BE2C (cell line): Measurements from ENCODE around the gene FAM53B.

Experiments used
- DNase-seq: peaks from one replicate; pipeline ENCODE4 v3.0.0-alpha.2; 2020
- H3K27me3 ChIP-seq: fragments of 250-450 bp; sonication (Bioruptor Pico); 2 replicates; pipeline ENCODE4 v1.5.1; 2020; ENCODE audit warnings: mild to moderate bottlenecking
- H3K36me3 ChIP-seq: fragments of 250-450 bp; sonication (Bioruptor Pico); 2 replicates; pipeline ENCODE4 v1.5.1; 2020; ENCODE audit warnings: mild to moderate bottlenecking
- H3K4me1 ChIP-seq: fragments of 250-450 bp; sonication (Bioruptor Pico); 2 replicates; pipeline ENCODE4 v1.5.1; 2020
- H3K4me3 ChIP-seq: 2 replicates; pipeline ENCODE4 v1.5.1; 2011; ENCODE audit warnings: low read depth, low read length
- H3K9me3 ChIP-seq: fragments of 250-450 bp; sonication (Bioruptor Pico); 2 replicates; pipeline ENCODE4 v1.5.1; 2020
- TF ChIP-seq, protein P1 (sequence below): IDR thresholded peaks from 2 replicates; pipeline ENCODE4 v1.5.1; 2012; ENCODE audit warnings: mild to moderate bottlenecking, low read depth, low read length

The FAM53B gene

DNA sequence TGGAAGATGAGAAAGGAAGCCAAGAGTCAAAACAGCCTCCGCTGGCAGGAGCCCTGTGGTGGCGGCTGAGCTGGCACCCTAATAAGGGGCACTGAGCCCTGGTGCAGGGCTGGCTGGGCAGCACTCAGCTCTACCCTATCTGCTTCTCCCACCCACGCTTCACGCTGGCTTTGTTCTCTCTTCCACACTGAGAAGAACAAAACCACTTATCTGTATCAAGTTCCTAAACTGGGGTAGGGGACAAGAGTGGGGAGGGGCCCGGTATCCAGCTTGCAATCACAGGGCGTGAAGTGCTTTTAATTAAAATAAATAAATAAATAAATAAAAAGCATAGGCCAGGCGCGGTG lies 52.1 kb downstream of the FAM53B start:
- H3K36me3 ChIP-seq: peaks cover 25% of the 10 kb centered on the region
- no peak overlapping the region for H3K4me3 ChIP-seq
- H3K27me3 ChIP-seq: no peaks in the 10 kb centered on the region
- DNase-seq: no peak
- H3K9me3 ChIP-seq: no peaks in the 10 kb centered on the region
- TF ChIP-seq, protein P1, sequence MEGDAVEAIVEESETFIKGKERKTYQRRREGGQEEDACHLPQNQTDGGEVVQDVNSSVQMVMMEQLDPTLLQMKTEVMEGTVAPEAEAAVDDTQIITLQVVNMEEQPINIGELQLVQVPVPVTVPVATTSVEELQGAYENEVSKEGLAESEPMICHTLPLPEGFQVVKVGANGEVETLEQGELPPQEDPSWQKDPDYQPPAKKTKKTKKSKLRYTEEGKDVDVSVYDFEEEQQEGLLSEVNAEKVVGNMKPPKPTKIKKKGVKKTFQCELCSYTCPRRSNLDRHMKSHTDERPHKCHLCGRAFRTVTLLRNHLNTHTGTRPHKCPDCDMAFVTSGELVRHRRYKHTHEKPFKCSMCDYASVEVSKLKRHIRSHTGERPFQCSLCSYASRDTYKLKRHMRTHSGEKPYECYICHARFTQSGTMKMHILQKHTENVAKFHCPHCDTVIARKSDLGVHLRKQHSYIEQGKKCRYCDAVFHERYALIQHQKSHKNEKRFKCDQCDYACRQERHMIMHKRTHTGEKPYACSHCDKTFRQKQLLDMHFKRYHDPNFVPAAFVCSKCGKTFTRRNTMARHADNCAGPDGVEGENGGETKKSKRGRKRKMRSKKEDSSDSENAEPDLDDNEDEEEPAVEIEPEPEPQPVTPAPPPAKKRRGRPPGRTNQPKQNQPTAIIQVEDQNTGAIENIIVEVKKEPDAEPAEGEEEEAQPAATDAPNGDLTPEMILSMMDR: no peak
- peaks cover 3% of the 10 kb centered on the region; the same call in 1 of the 2 replicates for H3K4me1 ChIP-seq

DNA sequence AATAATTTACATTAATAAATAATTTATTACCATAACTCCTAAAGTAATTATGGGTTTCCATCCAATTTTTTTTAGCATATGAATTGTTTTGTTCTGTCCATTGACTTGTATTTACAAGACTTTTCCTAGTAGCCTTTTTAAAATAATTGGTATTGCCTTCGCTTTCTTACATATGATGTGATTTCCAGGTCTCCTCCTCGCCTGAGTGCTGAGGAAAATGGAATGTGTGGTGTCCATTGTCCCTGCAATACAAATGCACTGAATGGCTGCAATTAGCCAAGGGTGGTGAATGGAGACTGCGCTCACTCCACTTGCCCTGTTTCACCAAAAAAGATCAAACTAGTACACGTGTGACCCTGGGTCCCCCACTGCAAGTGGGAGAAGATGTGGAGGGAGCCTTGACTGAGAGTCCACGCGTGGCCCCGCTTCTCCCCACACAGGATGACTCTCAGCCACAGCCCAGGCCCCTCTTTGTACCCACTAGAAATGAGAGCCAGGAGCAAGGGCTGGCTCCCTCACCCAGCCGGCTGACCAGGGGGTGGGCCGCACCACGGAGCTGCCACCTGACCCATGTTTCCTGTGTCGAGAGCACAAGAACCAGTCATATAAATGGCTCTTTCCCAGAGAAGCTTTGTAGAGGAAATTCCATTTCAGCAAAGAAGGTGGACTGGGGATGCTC lies 52.6 kb downstream of the FAM53B start:
- Histone ChIP-seq H3K9me3 (no peaks in the 10 kb centered on the region), H3K4me3 (no peak overlapping the region), H3K27me3 (no peaks in the 10 kb centered on the region), H3K36me3 (peaks cover 25% of the 10 kb centered on the region), H3K4me1 (peaks cover 3% of the 10 kb centered on the region; the same call in 1 of the 2 replicates)
- DNase-seq: no peak
- TF ChIP-seq, protein P1: no peak

DNA sequence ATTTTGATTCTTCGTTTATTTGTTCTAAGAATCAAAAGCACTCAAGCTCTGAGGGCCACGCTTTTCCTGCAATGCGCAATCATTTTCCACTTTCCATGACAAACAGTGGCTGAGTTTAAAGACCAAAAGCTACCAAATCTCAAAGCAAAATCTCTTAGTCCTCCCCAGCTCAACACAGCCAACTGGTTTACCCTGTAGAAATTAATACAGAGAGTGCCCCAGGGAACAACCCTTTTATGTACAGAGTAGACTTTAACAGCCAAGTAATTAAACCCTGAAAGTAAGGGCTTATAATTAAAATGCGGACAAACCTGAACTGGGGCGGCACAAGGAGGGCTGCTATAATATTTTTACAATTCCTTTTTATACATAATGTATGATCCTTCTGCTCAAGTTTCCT lies 53.2 kb downstream of the FAM53B start:
- TF ChIP-seq, protein P1: no peak
- no peak for DNase-seq
- H3K36me3 ChIP-seq: peaks cover 25% of the 10 kb centered on the region
- peaks cover 3% of the 10 kb centered on the region; the same call in 1 of the 2 replicates for H3K4me1 ChIP-seq
- no peaks in the 10 kb centered on the region for H3K9me3 ChIP-seq
- no peak overlapping the region for H3K4me3 ChIP-seq
- no peaks in the 10 kb centered on the region for H3K27me3 ChIP-seq

DNA sequence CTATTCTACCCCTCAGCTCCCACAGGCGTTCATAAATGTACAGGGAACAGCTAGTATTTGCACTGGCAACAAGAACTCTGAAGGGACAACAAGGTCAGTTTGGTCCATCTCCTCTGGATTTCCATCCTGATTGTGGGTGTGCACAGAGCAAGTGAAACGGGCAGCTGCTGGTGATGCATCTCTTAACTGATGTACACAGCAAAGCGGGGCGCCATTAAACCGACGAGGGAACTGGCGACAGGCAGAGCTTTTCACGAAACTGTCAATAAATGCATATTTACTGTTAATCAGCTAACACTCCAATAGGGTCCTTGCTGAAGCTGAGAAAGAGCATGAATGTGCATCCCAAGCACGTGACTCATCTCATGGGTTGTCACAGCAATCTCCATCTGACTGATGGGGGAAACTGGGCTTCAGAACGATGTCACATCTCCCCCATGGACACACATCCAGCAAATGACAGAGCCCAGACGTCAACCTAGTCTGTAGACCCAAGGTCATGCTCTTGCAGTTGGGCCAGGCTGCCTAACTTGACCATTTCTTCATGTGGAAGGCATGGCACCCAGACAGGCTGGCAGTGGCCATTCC lies 54.2 kb downstream of the FAM53B start:
- Histone ChIP-seq H3K4me1 (peaks cover 3% of the 10 kb centered on the region; the same call in 1 of the 2 replicates), H3K36me3 (peaks cover 21% of the 10 kb centered on the region), H3K4me3 (no peak overlapping the region), H3K27me3 (no peaks in the 10 kb centered on the region), H3K9me3 (no peaks in the 10 kb centered on the region)
- TF ChIP-seq, protein P1: no peak
- no peak for DNase-seq

DNA sequence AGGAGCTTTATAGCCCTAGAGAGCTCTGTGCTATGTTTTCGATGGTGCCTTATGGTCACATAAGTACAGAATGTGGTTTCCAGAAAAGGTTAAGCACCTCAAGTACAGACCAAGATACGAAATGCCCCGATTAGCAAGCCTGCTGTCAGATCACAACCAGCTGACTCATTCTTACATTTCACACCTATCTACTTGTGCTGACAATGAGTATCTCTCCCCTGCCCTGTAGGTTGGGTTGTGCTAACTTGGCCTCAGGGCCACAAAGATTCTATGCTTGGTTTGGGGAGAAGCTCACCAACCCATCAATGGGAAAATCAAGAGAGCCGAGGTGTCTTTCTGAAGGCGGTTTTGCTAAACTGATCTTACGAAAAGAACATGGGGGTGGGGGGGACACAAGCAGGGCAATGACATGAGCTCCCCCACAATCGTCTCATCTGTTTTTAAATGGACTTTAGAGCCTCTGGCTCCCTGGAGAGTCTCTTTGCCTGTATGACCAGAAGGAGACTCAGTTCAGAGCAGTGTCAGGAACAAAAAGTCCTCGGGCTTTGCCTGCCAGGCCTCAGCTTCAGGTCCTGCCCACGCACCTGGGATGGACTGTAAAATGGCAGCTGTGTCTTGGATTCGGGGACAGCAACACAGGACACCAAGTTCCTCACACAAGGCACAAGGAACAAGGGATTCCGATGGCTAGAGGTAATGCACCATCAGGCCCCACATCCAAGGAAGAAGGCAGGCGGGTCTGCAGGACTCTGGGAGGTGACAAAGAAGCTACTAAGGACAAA lies 55.1 kb downstream of the FAM53B start:
- TF ChIP-seq, protein P1: no peak
- no peaks in the 10 kb centered on the region for H3K27me3 ChIP-seq
- no peaks in the 10 kb centered on the region for H3K9me3 ChIP-seq
- DNase-seq: no peak
- peaks cover 19% of the 10 kb centered on the region for H3K36me3 ChIP-seq
- no peak overlapping the region for H3K4me3 ChIP-seq
- H3K4me1 ChIP-seq: peaks cover 3% of the 10 kb centered on the region; the same call in 1 of the 2 replicates

DNA sequence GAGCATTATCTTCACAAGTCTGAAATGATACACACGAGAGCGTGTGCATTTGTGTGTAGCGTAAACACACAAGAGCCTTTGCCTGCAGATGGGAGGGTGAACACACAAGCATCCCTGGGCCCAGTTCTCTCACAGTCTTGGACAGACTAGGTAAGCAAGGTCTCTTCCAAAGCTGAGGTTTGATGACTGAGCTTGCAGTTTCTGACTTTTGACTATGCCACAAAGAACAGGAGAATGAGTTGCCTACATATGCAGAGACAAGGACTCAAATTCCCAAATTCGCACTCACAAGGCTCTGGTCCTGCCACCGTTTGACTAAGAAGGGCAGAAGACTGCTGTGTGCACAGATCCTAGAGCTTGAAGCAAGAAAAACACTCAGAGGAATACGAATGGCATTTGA lies 55.8 kb downstream of the FAM53B start:
- peaks cover 20% of the 10 kb centered on the region for H3K36me3 ChIP-seq
- H3K27me3 ChIP-seq: no peaks in the 10 kb centered on the region
- no peaks in the 10 kb centered on the region for H3K4me1 ChIP-seq
- DNase-seq: no peak
- no peak overlapping the region for H3K4me3 ChIP-seq
- H3K9me3 ChIP-seq: no peaks in the 10 kb centered on the region
- TF ChIP-seq, protein P1: no peak
